COR-L47 (cell line): ENCODE data around the gene DDX51.

Experiments
- DNase-seq: peaks from one replicate; lab custom pipeline; 2025; lab: John Stamatoyannopoulos, UW

Gene DDX51

GRCh38 chr12:132167611-132168310, 23.6 kb upstream of the DDX51 start:
- no peak for DNase-seq

GRCh38 chr12:132166801-132167591, 22.9 kb upstream of the DDX51 start:
- DNase-seq: no peak

- DNase-seq: no peak
These were observed 22.0 kb upstream of the DDX51 start for GRCh38 chr12:132166093-132166492.

- no peak for DNase-seq
These were observed 21.5 kb upstream of the DDX51 start for GRCh38 chr12:132165584-132165983.

- no peak for DNase-seq
These were observed 20.3 kb upstream of the DDX51 start for GRCh38 chr12:132164426-132164825.

- no peak for DNase-seq
These were observed 19.8 kb upstream of the DDX51 start for GRCh38 chr12:132163911-132164288.

- DNase-seq: no peak
These were observed 19.2 kb upstream of the DDX51 start for GRCh38 chr12:132163041-132163910.

GRCh38 chr12:132162508-132163031, 18.5 kb upstream of the DDX51 start:
- DNase-seq: peak; percentile 22

GRCh38 chr12:132161796-132162507, 17.8 kb upstream of the DDX51 start:
- no peak for DNase-seq

- no peak for DNase-seq
These were observed 17.1 kb upstream of the DDX51 start for GRCh38 chr12:132161036-132161781.

GRCh38 chr12:132160601-132161035, 16.5 kb upstream of the DDX51 start:
- DNase-seq: no peak

- DNase-seq: no peak
These were observed 15.9 kb upstream of the DDX51 start for GRCh38 chr12:132160016-132160415.

GRCh38 chr12:132159555-132160003, 15.5 kb upstream of the DDX51 start:
- DNase-seq: no peak

GRCh38 chr12:132158677-132159554, 14.8 kb upstream of the DDX51 start:
- DNase-seq: no peak

- no peak for DNase-seq
These were observed 13.8 kb upstream of the DDX51 start for GRCh38 chr12:132157733-132158409.

GRCh38 chr12:132156573-132157325, 12.6 kb upstream of the DDX51 start:
- DNase-seq: no peak

GRCh38 chr12:132155771-132156572, 11.9 kb upstream of the DDX51 start:
- no peak for DNase-seq
